NCI-H82 treated with DMSO at 0.1 percent for 48 hours (cell line): ENCODE measurements around the gene CLTCL1.
"Not testable (repeated sequence)": the region's sequence is repeated elsewhere in the genome, so short reads cannot be mapped to it uniquely, and the experiment has no call there.

Source experiments
- DNase-seq: peaks from one replicate; lab custom pipeline; 2025; ENCODE audit not compliant: unreplicated experiment; lab: John Stamatoyannopoulos, UW

CLTCL1 gene

DNA sequence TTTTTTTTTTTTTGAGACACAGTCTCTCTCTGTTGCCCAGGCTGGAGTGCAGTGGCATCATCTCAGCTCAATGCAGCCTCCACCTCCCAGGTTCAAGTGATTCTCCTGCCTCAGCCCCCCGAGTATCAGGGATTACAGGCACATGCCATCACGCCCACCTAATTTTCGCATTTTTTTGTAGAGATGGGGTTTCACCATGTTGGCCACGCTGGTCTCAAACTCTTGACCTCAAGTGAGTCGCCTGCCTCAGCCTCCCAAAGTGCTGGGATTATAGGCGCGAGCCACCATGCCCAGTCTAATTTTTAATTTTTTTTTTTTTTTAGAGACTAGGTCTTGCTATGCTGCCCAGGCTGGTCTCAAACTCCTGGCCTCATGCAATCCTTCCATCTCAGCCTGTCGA, 35.2 kb downstream of the CLTCL1 start:
- not testable (repeated sequence) for DNase-seq

DNA sequence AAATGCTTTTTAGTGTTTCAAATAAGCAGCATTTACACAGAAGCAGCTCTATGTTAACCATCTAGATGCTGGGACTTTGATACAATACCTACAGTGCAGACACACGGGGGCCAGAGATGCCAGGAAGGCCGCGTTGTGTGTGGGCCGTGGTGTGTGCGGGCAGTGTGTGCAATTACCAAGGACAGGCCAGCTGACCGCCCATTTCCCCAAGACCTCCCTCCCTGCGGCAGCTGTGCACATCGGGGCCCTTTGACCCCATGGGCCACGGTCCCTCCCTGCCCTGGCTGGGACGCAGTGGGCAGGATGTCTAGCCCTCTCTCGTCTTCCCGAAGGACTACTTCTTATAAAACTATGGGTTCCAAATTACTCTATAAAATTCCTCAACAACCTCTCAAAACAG, 38.4 kb downstream of the CLTCL1 start:
- no peak for DNase-seq

DNA sequence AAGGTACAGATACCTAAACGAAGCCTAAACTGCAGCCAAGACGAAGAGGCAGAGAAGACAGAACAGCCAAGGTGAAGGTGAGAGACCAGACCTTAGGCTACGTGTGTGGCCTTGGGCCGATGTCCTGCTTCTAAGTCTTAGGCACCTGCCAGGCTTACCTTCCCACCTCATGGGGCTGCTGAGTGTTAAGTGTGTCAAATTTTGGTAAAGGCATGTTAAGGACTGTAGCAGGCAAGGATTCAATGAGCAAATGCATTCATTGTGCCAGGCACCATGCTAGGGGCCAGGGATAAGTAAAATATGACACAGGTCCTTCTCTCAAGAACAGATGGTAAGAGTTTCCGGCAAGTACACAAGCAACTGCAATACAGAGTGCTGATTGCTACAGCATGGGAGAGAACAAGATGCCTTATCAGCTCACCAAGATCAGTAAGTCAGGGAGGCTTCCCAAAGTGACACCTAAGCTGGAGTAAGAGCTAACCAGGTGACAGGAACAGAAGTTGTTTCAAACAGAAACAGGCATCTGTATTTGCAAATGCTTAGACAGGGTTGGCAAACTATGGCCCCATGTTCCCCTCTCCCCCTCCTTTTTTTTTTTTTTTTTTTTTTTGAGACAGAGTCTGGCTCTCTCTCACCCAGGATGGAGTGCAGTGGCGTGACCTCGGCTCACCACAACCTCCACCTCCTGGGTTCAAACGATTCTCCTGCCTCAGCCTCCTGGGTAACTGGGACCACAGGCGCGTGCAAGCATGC, 46.7 kb downstream of the CLTCL1 start:
- DNase-seq: no peak

DNA sequence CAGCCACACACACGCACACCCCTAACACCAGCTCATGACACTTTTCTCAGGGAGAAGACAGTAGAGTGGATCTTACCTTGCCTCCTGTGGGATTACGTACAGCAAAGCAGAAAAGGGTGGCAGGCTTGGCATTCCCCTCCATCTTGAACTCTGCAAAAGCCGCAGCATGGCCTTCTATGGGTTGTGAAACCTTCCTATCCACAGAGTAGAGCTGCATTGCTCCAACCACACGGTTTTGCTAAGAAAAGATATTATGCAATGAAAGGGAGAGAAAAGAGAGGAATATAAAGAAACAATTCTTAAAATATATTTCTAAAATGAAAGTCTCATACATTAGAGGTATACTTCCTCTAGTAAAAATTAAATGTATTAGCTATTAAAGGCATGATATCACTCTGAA, 48.8 kb downstream of the CLTCL1 start:
- DNase-seq: no peak

DNA sequence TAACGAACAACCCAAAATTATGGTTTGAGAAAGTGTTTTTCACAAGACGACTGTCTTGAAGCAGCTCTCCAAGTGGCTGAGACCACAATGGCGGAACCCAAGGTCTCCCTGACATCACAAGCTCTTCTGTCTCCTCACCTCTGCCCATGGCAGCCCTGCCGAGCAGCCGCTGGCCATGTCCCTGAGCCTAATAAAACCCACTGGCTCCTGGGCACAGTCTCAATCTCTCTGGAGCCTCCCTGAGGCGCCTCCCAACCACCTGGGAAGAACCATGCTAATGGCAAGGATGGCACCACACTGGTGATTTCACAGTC, 50.0 kb downstream of the CLTCL1 start:
- DNase-seq: no peak

DNA sequence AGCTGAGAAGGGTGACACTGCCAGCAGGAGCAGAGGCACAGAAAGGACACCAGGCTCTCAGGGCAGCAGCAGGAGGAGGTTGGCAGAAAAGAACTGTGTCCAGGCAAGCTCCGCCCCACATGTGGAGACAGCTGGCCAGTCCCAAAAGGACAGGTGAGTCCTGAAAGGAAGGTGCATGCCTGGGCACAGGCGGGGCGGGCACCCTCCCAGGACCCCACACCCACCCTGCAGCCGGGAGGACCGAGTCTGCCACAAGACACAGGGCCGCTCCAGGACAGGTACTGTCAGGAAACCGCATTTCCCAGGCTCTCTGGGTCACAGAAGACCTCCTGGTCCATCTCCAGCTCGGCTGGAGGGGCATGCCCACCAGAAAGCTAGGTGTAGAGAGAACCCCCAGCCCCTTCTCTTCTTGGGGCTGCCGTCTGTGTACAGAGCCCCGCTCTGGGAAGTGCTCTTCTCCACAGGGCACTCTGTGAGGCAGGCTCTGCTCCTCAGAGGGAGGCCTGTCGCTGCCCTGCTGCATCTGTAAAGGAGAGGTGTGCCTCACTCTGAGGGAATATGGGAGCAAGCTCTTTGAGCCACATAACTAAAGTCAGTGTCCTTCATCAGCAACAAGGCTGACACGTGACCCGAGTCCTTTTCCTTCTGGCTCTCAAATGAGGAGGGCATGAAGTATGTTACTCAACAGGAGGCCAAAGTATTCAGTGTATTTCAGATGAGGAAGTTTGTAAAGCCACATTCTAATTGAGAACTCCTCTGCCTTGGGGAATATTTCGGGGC, 50.5 kb downstream of the CLTCL1 start:
- no peak for DNase-seq

DNA sequence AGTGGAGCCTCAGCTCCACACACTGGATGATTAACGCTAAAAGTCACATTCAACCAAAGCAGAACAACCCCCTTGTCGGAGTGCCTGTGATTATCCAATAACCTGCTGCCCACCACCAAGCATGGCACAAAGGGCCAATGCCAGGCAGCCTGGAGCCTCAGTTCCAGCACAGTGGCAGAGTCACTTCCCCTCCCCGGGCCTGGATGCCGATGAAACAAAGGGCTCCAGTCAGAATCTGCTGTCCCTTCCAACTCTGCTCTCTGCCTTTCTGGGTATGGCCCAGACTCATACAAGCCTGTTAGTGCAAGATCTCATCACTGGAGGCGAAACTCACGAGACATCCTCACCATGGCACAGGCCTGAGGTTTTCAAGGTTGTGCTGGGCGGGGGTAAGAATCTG, 52.1 kb downstream of the CLTCL1 start:
- no peak for DNase-seq

DNA sequence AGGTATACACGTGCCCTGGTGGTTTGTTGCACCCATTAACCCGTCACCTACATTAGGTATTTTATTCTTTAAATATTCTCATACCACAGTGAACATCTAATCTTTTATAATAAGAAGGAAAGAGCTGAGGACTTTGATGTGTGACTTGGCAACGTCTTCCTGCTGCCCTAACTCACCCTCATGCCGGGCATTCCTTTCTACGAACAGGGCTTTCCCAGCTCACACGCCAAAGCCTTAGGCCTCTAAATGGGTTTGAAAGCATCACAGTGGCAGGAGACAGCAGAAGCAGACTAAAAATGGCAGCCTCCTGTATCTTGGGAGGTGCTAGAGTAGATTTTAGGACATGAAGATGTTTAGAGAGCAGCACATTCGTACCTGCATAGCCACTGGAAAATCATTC, 52.6 kb downstream of the CLTCL1 start:
- no peak for DNase-seq

DNA sequence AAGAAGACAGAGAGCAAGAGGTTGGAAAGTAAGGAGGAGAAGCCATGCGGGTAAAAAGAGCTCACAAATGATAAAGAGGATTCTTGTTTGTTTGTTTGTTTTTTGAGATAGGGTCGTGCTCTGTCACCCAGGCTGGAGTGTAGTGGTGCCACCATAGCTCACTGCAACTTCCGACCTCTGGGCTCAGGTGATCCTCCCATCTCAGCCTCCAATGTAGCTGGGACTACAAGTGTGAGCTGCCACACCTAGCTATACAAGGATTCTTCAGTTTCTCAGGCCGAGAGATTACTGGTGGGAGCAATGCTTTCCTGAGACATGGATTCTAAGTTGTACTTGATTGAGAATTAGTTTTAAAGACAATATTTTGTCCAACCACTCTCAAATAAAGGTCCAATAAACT, 55.6 kb downstream of the CLTCL1 start:
- no peak for DNase-seq

DNA sequence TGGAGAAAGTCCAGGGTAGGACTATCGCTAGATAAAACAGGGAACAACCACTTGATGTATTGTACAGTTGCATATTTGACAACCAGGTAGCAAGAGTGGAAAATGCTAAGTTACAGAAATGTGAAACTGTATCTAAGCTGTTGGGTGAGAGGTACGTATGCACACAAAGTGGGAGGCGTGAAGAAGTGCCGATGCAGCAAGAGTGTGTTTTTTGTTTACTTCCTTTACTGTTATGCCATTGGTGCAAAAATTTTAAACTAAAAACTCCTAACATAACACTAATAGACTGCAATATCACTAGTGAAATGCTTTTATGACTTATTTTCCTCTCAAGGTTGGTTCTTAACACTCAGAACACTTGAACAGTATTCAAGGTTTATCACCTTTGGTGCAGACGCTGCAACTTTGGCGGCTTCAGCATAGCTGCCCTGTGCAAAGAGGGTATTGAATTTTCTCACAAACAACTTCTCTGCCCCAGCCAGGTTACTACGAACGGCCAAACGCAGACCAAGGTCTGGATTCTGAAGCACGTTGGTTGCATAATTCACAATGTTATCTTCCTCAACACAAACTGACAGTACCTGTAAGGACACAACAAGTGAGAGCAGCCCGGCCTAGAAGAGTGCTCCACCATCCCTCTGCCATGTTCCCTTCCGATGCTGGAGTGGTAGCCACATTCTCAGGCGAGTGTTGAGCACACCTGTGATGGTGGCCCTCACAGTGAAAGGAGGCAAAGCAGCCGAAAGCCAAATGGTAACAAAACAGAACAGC, 57.2 kb downstream of the CLTCL1 start:
- DNase-seq: no peak

DNA sequence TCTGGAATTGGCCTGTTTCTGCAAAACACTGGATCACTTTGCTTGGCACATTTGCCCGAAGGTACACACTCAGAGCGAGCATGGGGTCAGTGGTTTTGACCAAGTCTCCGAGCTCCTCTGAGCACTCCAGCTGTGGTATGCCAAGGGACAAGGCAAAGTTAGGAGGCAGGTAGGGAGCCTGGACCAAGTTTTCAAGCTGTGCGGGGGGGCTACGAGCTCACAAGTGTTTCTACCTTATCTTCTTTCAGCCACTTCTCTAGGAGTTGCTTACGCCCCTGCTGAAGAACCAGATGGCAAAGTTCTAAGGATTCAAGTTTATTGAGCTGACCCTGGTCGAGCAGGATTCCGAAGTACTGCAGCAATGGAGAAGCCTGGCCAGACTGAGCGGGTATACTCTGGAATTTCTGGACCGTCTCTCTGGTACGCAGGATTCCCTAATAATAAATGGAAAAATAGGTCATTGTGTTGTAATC, 58.3 kb downstream of the CLTCL1 start:
- DNase-seq: no peak

DNA sequence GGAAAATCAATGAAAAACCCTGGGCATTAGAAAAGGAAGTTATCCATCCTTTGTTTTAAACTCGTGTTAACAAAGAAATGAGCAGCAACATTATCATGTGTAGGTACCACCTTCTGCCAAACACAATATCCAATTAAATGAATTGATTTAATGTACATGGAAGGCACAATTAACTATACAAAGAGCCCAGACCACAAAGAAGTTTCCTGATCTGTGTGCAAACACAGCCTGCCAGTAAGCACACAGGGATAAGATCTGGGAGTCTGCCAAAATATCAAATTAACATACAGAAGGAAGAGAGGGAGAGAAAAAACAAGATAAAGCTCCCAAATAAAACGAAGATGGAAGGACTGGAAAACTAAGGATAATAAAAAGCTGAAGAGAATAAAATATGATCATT, 58.9 kb downstream of the CLTCL1 start:
- DNase-seq: no peak

DNA sequence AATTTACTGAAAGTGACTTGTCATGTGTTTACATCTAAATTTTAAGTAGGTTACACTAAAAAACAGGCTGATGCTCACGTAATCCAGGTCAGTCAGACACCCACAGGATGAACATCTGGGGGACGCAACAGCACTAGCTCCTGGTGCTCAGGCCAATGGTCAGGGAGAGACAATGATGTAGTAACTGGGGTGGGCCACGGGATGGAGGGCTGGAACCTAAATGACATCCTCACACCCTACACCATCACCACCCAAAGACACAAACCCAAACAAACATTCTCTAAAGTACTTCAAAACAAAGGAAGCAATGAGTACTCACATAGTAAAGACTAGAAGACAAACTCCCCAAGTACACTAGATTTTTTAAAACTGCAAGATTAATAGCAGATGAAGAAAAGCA, 59.5 kb downstream of the CLTCL1 start:
- DNase-seq: no peak

DNA sequence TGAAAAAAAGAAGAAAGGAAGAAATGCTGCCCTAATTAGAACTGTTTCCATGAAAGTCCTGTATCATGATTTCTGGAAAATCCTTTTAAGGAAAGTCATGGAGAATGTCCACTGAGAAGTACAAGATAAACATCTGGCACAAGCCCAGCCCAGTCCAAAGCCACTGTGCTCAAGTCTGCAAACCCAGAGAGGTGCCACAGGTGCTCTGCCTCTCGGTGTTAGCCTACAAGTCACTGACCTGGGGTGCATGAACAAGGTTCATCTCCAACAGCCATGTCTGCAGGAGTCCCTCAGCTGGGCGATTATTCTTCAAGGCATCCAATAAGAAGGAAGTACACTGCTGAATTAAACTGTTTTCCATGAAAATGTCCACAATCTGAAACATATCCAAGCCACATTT, 61.9 kb downstream of the CLTCL1 start:
- no peak for DNase-seq

DNA sequence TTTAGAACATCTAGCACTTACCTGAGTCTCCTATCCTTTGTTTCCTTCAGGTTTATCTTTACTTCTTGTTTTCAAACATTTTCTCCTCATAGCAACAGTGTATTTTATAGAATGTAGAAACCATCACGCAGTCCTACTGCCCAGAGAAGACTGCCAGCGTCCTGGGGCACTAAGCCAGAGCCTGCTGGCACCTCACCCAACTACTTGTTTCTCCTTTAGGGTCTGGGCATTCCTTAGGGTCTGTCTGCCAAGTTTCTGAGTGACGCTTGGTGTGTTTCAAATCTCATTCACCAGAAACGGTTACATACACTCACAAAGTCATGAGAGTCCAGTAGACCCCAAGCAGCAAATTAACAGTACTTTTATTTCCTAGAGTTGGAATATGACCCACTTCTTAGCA, 63.3 kb downstream of the CLTCL1 start:
- no peak for DNase-seq

DNA sequence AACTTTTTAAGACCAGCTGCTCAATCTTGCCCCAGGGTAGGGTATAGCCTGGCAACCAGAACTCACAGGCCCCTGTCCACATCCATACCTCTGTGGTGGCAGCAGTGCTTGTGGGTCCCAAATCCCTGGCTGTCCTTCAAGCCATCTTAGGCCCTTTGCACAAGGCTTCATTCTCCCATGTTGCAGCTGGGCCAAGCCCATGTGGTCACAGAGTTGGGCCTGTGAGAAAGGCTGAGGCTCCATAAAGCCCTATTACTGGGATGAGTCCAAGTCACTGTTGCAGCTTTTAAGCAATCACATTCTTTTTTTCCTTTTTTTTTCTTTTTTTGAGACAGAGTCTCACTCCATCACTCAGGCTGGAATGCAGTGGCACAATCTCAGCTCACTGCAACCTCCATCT, 65.1 kb downstream of the CLTCL1 start:
- DNase-seq: no peak

DNA sequence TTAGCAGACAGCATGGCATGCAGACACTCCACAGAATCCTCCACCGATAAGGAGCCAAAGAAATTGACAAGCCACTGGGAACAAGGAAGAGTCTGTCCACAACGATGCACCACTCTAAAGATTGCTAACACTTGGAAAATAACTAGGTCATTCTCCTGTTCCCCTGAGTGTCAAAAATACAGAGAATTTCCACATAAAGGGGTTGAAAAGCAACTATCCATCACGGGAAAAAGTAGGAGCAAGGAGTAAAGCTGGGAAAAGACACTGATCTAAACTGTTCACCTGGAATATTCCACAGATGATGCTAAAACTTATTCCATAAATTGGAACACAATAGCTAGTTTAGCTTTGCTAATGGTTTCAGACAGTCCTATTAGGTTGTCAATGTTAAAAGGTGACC, 66.0 kb downstream of the CLTCL1 start:
- DNase-seq: no peak

DNA sequence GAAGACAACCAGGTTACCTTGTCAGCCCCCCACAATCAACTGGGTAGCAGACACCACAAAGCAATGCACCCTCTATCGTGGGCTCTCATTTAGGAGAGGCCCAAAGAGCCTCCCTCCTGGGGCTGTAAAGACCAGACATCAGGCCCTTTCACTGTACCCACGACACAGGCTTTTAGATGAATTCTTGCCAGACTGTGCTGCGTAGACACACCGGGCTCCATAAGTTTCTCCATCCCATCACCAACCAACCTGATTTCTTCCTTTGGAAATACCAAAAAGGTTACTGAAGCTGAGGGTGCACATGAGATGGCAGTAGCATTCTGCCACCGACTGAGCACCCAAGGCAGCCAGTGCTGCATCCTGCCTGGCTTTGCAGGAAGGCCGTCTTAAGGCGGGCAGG, 66.5 kb downstream of the CLTCL1 start:
- no peak for DNase-seq

DNA sequence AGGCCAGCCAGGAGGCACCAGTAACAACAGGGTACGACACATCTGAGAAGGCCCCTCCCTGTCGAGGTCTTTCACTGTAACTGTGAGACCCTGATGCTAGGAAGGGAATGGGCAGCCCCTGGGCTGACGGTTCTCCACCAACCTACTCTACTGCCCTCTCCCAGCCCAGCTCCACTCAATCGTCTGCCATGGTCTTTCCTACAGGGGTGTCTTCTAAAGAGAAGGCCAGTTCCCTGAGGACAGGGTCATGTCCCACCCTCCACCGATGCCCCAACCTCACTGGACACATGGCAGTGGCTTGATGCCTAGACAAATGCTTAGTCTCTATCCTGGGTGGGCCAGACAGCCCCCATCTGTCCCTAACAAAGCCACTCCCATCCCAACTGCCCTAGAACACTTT, 67.0 kb downstream of the CLTCL1 start:
- no peak for DNase-seq

DNA sequence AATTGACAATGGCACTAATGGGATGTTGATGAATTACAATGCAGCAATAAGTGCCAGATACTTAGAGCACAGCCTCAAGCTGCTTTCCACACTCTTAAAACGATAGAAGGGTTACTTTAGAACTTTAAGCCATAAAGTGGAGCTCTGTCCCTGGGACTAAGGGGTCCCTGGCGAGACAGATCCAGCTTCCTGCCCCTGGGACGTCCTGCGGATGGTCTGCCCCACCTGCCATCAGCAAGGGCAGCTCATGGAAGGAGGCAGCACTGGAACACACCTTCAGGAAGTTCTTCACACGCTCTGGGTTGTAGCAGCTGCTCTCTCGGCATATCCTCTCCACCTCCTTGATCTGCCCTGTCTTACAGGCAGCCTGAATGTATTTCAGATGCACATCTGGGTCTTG, 67.9 kb downstream of the CLTCL1 start:
- DNase-seq: no peak

DNA sequence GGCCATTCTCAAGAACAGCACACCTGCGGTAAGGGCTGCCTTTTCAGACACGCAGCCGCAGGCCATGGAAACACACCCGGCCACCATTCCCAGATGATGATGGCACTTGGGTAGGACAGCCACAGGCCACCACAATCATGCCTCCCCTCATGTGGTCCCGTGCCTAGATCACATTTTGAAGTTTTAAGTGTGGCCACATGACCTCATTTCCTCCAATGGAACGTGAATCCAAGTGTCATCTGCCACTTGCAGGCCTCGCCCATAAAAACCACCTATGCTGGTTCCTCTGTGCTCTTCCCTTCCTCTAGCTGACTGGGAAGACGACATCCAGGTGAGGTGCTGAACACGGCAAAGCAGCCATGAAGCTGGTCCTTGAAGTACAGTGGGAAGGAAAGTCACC, 68.4 kb downstream of the CLTCL1 start:
- DNase-seq: no peak
